WERI-Rb-1 (cell line): ENCODE results near the gene ADPRM.
"Not testable (repeated sequence)": the region's sequence is repeated elsewhere in the genome, so short reads cannot be mapped to it uniquely, and the experiment has no call there.

Source experiments
- DNase-seq: peaks from one replicate; pipeline ENCODE4 v3.0.0-alpha.2; 2020
- H3K27ac ChIP-seq: fragments of 250-450 bp; sonication (Bioruptor Pico); 2 replicates; pipeline ENCODE4 v1.5.1; 2020; ENCODE audit warnings: mild to moderate bottlenecking, moderate library complexity
- H3K27me3 ChIP-seq: fragments of 250-450 bp; sonication (Bioruptor Pico); 2 replicates; pipeline ENCODE4 v1.5.1; 2021; ENCODE audit warnings: mild to moderate bottlenecking, low read depth, moderate library complexity; ENCODE audit not compliant: insufficient read depth, severe bottlenecking
- H3K36me3 ChIP-seq: fragments of 250-450 bp; sonication (Bioruptor Pico); 2 replicates; pipeline ENCODE4 v1.5.1; 2020; ENCODE audit warnings: mild to moderate bottlenecking, moderate library complexity
- H3K4me3 ChIP-seq: 2 replicates; pipeline ENCODE4 v1.5.1; 2011; ENCODE audit warnings: low read depth, mild to moderate bottlenecking, control low read depth, low read length
- H3K9me3 ChIP-seq: fragments of 250-450 bp; sonication (Bioruptor Pico); 2 replicates; pipeline ENCODE4 v1.5.1; 2021; ENCODE audit warnings: mild to moderate bottlenecking, moderate library complexity; ENCODE audit not compliant: severe bottlenecking
- TF ChIP-seq, protein P1 (sequence below): IDR thresholded peaks from 2 replicates; pipeline ENCODE4 v1.5.1; 2011; ENCODE audit warnings: low read depth, mild to moderate bottlenecking, control low read depth, inconsistent platforms, low read length

The ADPRM gene

DNA sequence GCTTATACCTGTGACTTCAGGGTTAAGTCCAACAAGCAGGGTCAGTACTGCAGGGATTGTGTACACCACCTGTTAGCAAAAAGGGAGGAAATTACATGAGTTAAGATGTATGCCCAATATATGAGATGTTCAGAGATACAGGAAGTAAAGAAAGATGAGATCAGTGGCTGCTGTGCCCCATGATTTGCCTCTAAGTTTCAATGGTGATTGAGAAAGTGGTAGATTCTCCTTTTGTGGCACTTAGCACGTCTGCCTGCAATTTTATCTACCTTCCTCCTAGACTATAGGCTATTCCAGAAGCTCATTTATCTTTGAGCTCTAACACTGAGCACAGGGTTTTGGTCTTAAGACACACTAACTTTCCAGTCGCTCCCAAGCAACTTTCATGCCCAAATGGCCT, 28.8 kb downstream of the ADPRM start:
- no peak for DNase-seq
- no peaks in the 10 kb centered on the region for H3K36me3 ChIP-seq
- TF ChIP-seq, protein P1, sequence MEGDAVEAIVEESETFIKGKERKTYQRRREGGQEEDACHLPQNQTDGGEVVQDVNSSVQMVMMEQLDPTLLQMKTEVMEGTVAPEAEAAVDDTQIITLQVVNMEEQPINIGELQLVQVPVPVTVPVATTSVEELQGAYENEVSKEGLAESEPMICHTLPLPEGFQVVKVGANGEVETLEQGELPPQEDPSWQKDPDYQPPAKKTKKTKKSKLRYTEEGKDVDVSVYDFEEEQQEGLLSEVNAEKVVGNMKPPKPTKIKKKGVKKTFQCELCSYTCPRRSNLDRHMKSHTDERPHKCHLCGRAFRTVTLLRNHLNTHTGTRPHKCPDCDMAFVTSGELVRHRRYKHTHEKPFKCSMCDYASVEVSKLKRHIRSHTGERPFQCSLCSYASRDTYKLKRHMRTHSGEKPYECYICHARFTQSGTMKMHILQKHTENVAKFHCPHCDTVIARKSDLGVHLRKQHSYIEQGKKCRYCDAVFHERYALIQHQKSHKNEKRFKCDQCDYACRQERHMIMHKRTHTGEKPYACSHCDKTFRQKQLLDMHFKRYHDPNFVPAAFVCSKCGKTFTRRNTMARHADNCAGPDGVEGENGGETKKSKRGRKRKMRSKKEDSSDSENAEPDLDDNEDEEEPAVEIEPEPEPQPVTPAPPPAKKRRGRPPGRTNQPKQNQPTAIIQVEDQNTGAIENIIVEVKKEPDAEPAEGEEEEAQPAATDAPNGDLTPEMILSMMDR, result no peak
- H3K9me3 ChIP-seq, result no peaks in the 10 kb centered on the region
- H3K27me3 ChIP-seq, result no peaks in the 10 kb centered on the region
- no peak overlapping the region for H3K4me3 ChIP-seq
- H3K27ac ChIP-seq, result no peak overlapping the region

DNA sequence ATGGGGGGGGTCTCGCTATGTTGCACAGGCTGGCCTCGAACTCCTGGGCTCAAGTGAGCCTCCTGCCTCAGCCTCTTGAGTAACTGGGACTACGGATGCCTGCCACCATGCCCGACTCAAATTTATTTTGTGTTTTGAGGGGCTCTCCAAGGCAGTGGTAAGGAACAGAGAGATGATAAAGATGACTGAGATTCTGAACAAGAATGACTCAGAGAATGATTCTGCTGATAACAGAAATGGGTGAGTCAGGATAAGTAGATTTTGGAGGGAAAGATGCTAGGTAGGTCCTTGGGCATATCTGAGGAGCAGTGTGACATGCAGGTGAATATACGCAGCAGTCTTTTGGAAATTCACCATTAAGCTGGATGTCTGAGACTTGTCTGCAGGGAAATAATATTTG, 29.8 kb downstream of the ADPRM start:
- Histone ChIP-seq H3K4me3 (no peak overlapping the region), H3K27me3 (no peaks in the 10 kb centered on the region), H3K27ac (no peak overlapping the region), H3K36me3 (no peaks in the 10 kb centered on the region), H3K9me3 (no peaks in the 10 kb centered on the region)
- TF ChIP-seq, protein P1, result no peak
- no peak for DNase-seq

DNA sequence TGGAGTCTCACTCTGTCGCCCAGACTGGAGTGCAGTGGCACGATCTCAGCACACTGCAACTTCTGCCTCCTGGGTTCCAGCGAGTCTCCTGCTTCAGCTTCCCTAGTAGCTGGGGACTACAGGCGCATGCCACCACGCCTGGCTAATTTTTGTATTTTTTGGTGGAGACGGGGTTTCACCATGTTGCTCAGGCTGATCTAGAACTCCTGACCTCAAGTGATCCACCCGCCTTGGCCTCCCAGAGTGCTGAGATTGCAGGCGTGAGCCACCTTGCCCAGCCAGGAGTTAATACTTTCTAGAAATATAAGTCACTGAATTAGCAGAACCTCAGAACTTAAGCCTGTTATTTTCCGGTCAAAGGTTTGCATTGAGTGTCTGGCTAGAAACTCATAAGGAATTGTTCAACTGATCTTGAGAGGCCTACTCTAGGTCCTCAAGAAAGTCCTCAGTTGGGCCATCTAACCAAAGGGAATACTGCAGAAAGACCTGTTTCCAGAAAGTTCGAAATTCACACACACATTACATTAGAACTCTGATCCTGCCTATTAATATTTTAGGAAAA, 31.0 kb downstream of the ADPRM start:
- no peaks in the 10 kb centered on the region for H3K36me3 ChIP-seq
- no peak overlapping the region for H3K27ac ChIP-seq
- DNase-seq, result no peak
- H3K27me3 ChIP-seq, result no peaks in the 10 kb centered on the region
- H3K9me3 ChIP-seq, result no peaks in the 10 kb centered on the region
- TF ChIP-seq, protein P1, result no peak
- no peak overlapping the region for H3K4me3 ChIP-seq

DNA sequence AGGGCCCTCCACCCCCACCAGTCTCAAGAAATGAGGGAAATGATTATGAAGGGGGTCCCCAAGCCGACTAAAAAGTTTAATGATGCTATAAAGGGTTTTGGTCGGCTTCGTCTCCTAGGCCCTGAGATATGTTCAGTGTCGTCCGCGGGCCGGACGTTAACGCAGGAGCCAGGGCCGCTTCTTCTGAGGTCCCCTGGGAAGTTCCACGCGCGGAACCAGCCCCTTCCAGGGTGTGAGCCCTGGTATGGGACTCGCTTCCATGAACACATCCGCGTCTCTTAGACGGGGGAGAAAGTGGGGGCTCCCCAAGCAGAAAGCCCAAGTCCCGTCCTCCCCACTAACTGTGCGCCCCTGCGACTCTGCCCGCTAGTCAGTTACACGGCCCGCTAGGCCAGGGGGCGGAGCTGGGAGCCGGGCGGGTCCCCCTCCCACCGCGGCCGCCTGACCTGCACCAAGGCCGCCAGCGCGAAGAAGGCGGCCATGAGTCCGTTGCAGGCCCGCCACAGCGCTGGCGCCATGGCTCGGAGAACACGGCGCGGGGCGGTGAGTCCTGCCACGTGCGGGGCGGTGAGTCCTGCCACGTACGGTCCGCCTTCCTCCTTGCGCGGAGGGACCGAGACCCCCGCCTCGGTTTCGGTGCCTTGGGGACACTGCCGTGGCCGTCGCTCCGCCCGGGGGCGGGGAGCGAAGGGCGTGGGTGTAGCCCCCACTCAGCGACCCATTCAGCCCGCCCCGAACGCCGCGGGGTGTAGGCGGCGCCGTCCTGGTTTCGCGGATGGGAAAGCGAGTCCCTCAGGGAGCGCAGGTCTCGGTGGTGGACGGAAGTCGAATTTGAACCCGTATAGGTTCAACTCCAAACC, 32.2 kb downstream of the ADPRM start, which contains the start of gene TMEM220:
TMEM220 (minus strand) TSS at position 690 of the 860 bp plus-strand sequence; CDS start at position 518, 172 bp downstream.
- Histone ChIP-seq H3K27ac (peak within 1 kb of the TSS; percentile 72), H3K4me3 (peak within 1 kb of the TSS; percentile 35)
- peak; percentile 55 for DNase-seq

DNA sequence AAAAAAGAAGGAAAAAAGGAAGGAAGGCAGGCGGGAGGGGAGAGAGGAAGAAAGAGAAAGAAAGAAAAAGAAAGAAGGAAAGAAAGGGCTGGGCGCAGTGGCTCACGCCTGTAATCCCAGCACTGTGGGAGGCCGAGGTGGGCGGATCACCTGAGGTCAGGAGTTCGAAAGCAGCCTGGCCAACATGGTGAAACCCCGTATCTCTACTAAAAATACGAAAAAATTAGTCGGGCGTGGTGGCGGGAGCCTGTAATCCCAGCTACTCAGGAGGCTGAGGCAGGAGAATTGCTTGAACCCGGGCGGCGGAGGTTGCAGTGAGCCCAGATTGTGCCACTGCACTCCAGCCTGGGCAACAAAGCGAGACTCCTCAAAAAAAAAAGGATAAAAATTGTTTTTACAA, 32.9 kb downstream of the ADPRM start:
- not testable (repeated sequence) for H3K9me3 ChIP-seq, DNase-seq, H3K27ac ChIP-seq, H3K27me3 ChIP-seq, H3K36me3 ChIP-seq
- peak overlapping the region; percentile 35 for H3K4me3 ChIP-seq

More for the DNA sequence above, 32.2 kb downstream of the ADPRM start, which contains the start of gene TMEM220:
- Histone ChIP-seq H3K36me3 (no peaks in the 10 kb centered on the region), H3K27me3 (no peaks in the 10 kb centered on the region), H3K9me3 (no peaks in the 10 kb centered on the region)
- TF ChIP-seq, protein P1, result no peak

DNA sequence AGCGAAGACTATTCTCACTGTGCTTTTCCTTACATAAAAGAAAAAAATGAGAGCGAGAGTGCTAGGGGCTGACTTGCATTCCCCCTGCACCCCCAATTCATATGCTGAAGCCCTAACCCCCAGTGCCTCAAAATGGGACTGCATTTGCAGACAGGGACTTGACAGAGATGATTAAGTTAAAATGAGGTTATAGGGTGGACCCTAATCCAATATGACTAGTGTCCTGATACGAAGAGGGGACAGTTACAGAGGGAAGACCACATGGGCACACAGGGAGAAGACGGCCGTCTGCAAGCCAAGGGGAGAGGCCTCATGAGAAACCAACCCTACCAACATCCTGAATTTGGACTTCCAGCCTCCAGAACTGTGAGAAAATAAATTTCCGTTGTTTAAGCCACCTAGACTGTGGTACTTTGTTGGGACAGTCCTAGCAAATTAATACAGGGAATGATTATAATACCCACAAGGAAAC, 34.0 kb downstream of the ADPRM start:
- H3K9me3 ChIP-seq, result no peaks in the 10 kb centered on the region
- H3K27ac ChIP-seq, result no peak overlapping the region
- no peaks in the 10 kb centered on the region for H3K36me3 ChIP-seq
- no peaks in the 10 kb centered on the region for H3K27me3 ChIP-seq
- H3K4me3 ChIP-seq, result no peak overlapping the region
- DNase-seq, result no peak
- TF ChIP-seq, protein P1, result no peak

DNA sequence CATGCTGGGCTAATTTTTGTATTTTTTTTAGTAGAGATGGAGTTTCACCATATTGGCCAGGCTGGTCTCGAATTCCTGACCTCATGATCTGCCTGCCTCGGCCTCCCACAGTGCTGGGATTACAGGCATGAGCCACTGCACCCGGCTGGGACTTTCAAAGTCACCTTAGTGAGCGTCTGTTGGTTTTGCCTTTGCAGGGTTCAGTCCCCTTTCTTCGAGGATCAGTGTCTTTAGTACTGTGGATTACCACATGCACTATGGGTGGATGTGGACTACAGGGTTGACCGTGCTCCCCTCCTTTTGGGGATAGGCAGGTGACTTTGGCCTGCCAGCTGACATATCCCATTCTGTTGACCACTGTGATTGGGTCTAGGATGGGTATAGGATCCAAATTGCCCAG, 34.7 kb downstream of the ADPRM start:
- DNase-seq, H3K36me3 ChIP-seq, H3K4me3 ChIP-seq: not testable (repeated sequence)

More for the DNA sequence above, 34.7 kb downstream of the ADPRM start:
- H3K27me3 ChIP-seq, H3K27ac ChIP-seq, H3K9me3 ChIP-seq: not testable (repeated sequence)
